Sigmoid colon (tissue), 4 donors: ENCODE data around the gene VMAC.

Experiments used
- EP300 ChIP-seq, 4 donors: sonication (generic); formaldehyde crosslinking; IDR thresholded peaks; one replicate each; pipeline ENCODE4 v1.6.1; 2017; ENCODE audit warnings: antibody characterized with exemption in 4 of 4
- POLR2A ChIP-seq, 2 donors: fragments of 450-650 bp; IDR thresholded peaks; one replicate each; pipeline ENCODE4 v1.6.1; 2016; ENCODE audit warnings: antibody characterized with exemption in 2 of 2, mild to moderate bottlenecking in 2 of 2, moderate library complexity in 2 of 2
- POLR2AphosphoS5 ChIP-seq, 4 donors: sonication (generic); formaldehyde crosslinking; IDR thresholded peaks; one replicate each; pipeline ENCODE4 v1.6.1; 2017; ENCODE audit warnings: antibody characterized with exemption in 4 of 4
- TF ChIP-seq, protein P1 (sequence below), 4 experiments: fragments of 450-650 bp in 3 of 4; fragments of 200-600 bp in 1 of 4; IDR thresholded peaks; one replicate each; pipeline ENCODE4 v1.5.1; 2016 to 2019; ENCODE audit warnings: antibody characterized with exemption in 4 of 4, mild to moderate bottlenecking in 3 of 4, moderate library complexity in 2 of 4

DNA sequence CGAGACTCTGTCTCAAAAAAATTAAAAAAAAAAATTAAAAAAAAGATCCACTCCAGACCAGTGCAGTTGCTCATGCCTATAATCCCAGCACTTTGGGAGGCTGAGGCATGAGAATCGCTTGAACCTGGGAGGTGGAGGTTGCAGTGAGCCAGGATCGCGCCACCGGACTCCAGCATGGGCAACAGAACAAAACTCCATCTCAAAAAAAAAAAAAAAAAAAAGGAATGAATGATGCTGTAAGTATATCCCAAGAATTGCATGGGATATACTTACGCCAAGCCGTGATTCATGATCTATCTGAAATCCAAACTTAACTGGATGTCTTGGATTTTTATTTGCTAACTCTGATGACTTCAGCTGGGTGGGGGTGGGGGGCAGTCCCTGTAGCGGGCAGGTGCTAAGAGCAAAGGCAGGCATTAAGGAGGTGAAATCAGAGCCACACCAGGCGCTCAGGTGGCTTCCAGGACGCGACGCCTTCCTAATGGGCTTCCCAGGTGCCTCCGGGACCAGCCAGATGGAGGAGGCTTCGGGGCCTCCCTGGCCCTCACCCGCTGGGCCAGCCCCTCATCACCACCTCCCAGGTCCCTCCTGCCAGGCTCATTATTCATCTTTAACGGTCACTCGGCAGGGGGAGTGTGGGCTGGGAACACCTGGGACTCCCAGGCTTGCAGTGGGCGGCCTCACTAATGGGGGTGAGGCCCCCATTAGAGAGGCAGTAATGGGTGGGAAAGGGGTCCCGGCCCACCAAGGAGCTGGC is 23.0 kb upstream of the VMAC start:
- TF ChIP-seq, protein P1, sequence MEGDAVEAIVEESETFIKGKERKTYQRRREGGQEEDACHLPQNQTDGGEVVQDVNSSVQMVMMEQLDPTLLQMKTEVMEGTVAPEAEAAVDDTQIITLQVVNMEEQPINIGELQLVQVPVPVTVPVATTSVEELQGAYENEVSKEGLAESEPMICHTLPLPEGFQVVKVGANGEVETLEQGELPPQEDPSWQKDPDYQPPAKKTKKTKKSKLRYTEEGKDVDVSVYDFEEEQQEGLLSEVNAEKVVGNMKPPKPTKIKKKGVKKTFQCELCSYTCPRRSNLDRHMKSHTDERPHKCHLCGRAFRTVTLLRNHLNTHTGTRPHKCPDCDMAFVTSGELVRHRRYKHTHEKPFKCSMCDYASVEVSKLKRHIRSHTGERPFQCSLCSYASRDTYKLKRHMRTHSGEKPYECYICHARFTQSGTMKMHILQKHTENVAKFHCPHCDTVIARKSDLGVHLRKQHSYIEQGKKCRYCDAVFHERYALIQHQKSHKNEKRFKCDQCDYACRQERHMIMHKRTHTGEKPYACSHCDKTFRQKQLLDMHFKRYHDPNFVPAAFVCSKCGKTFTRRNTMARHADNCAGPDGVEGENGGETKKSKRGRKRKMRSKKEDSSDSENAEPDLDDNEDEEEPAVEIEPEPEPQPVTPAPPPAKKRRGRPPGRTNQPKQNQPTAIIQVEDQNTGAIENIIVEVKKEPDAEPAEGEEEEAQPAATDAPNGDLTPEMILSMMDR (IDR thresholded peaks at IDR 0.05): no peak
- no peak for TF ChIP-seq POLR2A (IDR thresholded peaks at IDR 0.05)
- TF ChIP-seq EP300 (IDR thresholded peaks at IDR 0.05): no peak
- TF ChIP-seq POLR2AphosphoS5 (IDR thresholded peaks at IDR 0.05): no peak
